B cell (primary cell): ENCODE data around the gene STXBP4. TPM values are rescaled to one million over a fixed set of nuclear protein-coding genes. Genes with fewer than 3 reads are reported as not detected.

Experiments used
- ATAC-seq: fragments of 200-7000 bp; cut with Tn5 transposase; one replicate; pipeline ENCODE4 v1.10.0; 2021; ENCODE audit warnings: low read depth, mild to moderate bottlenecking, moderate number of reproducible peaks, moderate library complexity
- CTCF ChIA-PET: fragments of 350-600 bp; sonication (Branson Sonifier 250); formaldehyde crosslinking; loops from one replicate; lab custom pipeline; 2021; ENCODE audit warnings: antibody characterized with exemption, inconsistent platforms; lab: Charles Lee
- POLR2A ChIA-PET: fragments of 350-600 bp; sonication (Branson Sonifier 250); formaldehyde crosslinking; loops from one replicate; lab custom pipeline; 2021; ENCODE audit warnings: antibody characterized with exemption; lab: Charles Lee
- DNase-seq: peaks from one replicate; pipeline ENCODE4 v3.0.0; 2013
- H2AFZ ChIP-seq: 2 replicates; pipeline ENCODE4 v1.6.1; 2012; ENCODE audit warnings: mild to moderate bottlenecking, low read depth, low read length; ENCODE audit not compliant: insufficient read depth, poor library complexity, severe bottlenecking
- H3K27ac ChIP-seq, 2 donors: 1 replicate in 1 of 2; 2 replicates in 1 of 2; pipeline ENCODE4 v1.5.1; 2012 to 2013; ENCODE audit warnings: low read length in 2 of 2, mild to moderate bottlenecking in 2 of 2, moderate library complexity in 1 of 2
- H3K27me3 ChIP-seq, 4 experiments: fragments of 200-600 bp in 1 of 4; sonication (generic) in 1 of 4; replicated peaks in 1 of 4; 1 replicate in 2 of 4; 2 replicates in 2 of 4; pipeline versions ENCODE4 v1.6.1 to v1.7.0; 2013 to 2016; ENCODE audit warnings: low read length in 3 of 4, mild to moderate bottlenecking in 2 of 4, mixed read lengths in 1 of 4, moderate library complexity in 1 of 4; ENCODE audit not compliant: insufficient read depth in 4 of 4, control insufficient read depth in 3 of 4; ENCODE audit errors: control extremely low read depth in 1 of 4
- H3K36me3 ChIP-seq, 2 experiments: replicated peaks in 1 of 2; 1 replicate in 1 of 2; 2 replicates in 1 of 2; pipeline versions ENCODE4 v1.6.1 to v1.7.1; 2013; ENCODE audit warnings: low read length in 1 of 2; ENCODE audit not compliant: insufficient read depth in 2 of 2, control insufficient read depth in 1 of 2; ENCODE audit errors: control extremely low read depth in 1 of 2, extremely low read depth in 1 of 2
- H3K4me1 ChIP-seq, 2 donors: fragments of 200-600 bp in 1 of 2; sonication (generic) in 1 of 2; 1 replicate in 1 of 2; 2 replicates in 1 of 2; pipeline versions ENCODE4 v1.5.1 to v1.6.1; 2013 to 2017; ENCODE audit warnings: low read length in 2 of 2; ENCODE audit not compliant: control insufficient read depth in 2 of 2, insufficient read depth in 2 of 2
- H3K4me2 ChIP-seq: replicated peaks from 2 replicates; pipeline ENCODE3; 2012; ENCODE audit warnings: mild to moderate bottlenecking, low read depth, low read length; ENCODE audit not compliant: poor library complexity, severe bottlenecking
- H3K4me3 ChIP-seq, 5 experiments: fragments of 200-600 bp in 1 of 5; sonication (generic) in 1 of 5; 1 replicate in 3 of 5; 2 replicates in 2 of 5; pipeline versions ENCODE4 v1.5.1 to v1.7.0; 2011 to 2016; ENCODE audit warnings: low read length in 4 of 5, mild to moderate bottlenecking in 4 of 5, low read depth in 2 of 5, control low read depth in 1 of 5, moderate library complexity in 1 of 5; ENCODE audit not compliant: insufficient read depth in 1 of 5; ENCODE audit errors: control extremely low read depth in 1 of 5, extremely low read depth in 1 of 5
- H3K79me2 ChIP-seq: fragments of 200-600 bp; sonication (generic); one replicate; pipeline ENCODE4 v1.6.0; 2016; ENCODE audit warnings: low read length; ENCODE audit not compliant: control insufficient read depth, insufficient read depth
- H3K9ac ChIP-seq: fragments of 200-600 bp; sonication (generic); 2 replicates; pipeline ENCODE4 v1.6.1; 2017; ENCODE audit warnings: mild to moderate bottlenecking, low read length, moderate library complexity
- H3K9me3 ChIP-seq, 3 donors: one replicate each; pipeline versions ENCODE4 v1.6.1 to v1.7.1; 2013; ENCODE audit warnings: low read length in 2 of 3; ENCODE audit not compliant: control insufficient read depth in 2 of 3, insufficient read depth in 1 of 3; ENCODE audit errors: control extremely low read depth in 1 of 3
- H4K20me1 ChIP-seq: 2 replicates; pipeline ENCODE4 v1.6.0; 2012; ENCODE audit warnings: mild to moderate bottlenecking, low read length; ENCODE audit not compliant: insufficient read depth, control insufficient read depth, poor library complexity, severe bottlenecking
- H3K27ac Mint-ChIP-seq: one replicate; pipeline ENCODE4 v1.8.0; 2021; ENCODE audit warnings: mixed read lengths
- H3K27me3 Mint-ChIP-seq: one replicate; pipeline ENCODE4 v1.8.0; 2021; ENCODE audit warnings: mixed read lengths
- H3K4me1 Mint-ChIP-seq: one replicate; pipeline ENCODE4 v1.8.0; 2021; ENCODE audit warnings: mixed read lengths
- H3K4me3 Mint-ChIP-seq: one replicate; pipeline ENCODE4 v1.8.0; 2021; ENCODE audit warnings: mixed read lengths
- H3K9me3 Mint-ChIP-seq: one replicate; pipeline ENCODE4 v1.8.0; 2022; ENCODE audit warnings: mixed read lengths; ENCODE audit not compliant: insufficient read depth
- EZH2 ChIP-seq: IDR thresholded peaks from 2 replicates; pipeline ENCODE4 v1.6.1; 2012; ENCODE audit warnings: borderline replicate concordance, low read depth, mild to moderate bottlenecking, moderate library complexity, low read length; ENCODE audit not compliant: insufficient read depth, poor library complexity, severe bottlenecking
- WGBS: methylation state at CpG from one replicate; pipeline ENCODE4 v1.1.5; 2013; ENCODE audit warnings: missing lambda C conversion rate; ENCODE audit not compliant: insufficient coverage; 5-methylcytosine and 5-hydroxymethylcytosine counted together
- intact Hi-C: fragments of 100-400 bp; cut with micrococcal nuclease; formaldehyde crosslinking; loops from one replicate; pipeline ENCODE4 v1.10.0; 2022
- polyA plus RNA-seq: library from polyadenylated mRNA; depleted of rRNA; stranded (reverse); fragments of >200 nt; gene quantifications from 2 replicates; pipeline ENCODE4 v1.2.3, GENCODE V29; 2012
- total RNA-seq, 2 donors: library from RNA; stranded (reverse); fragments of 120-200 nt in 1 of 2; gene quantifications; 1 replicate in 1 of 2; 2 replicates in 1 of 2; pipeline versions ENCODE4 v1.2.3 to v1.2.4, GENCODE V29; 2013 to 2022
- TF ChIP-seq, protein P1 (sequence below): fragments of 200-600 bp; IDR thresholded peaks from one replicate; pipeline ENCODE4 v1.8.0; 2022; ENCODE audit warnings: antibody characterized with exemption, mild to moderate bottlenecking

Gene STXBP4
- total and polyA plus RNA-seq, 2 donors (not counting 1 experiment from before 2014, with no cell fraction given), result 1.2 to 11.4 TPM

DNA sequence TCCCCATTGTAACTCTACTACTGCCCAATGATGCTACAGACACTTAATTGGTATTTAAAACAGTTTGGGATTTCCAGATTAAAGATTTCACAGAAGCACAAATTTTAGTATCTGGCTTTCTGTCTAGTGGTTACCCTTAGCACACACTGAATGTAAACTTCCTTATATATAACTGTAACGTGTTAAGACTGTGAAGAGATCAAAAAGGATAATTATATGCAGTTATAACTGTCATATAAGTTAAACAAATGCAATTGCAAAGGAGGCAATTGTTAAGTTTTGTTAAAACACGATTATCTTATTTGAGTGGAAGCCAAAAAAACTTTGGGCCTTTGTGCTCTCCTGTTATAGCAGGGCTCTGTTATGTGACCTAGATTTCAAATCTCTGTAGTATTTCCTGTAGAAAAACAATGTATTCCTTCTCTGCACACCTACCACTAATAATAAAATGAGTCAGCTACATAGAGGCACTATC lies 147.9 kb downstream of the STXBP4 start:
- Histone ChIP-seq H4K20me1 (no peaks in the 10 kb centered on the region), H3K27me3 (no peaks in the 10 kb centered on the region), H3K4me2 (no peak overlapping the region), H3K27ac (no peak overlapping the region), H3K79me2 (no peaks in the 10 kb centered on the region), H3K4me3 (no peak overlapping the region), H3K9ac (no peak overlapping the region), H3K9me3 (no peaks in the 10 kb centered on the region), H2AFZ (no peak overlapping the region), H3K4me1 (no peaks in the 10 kb centered on the region), H3K36me3 (no peaks in the 10 kb centered on the region)
- no peak for DNase-seq
- no peak for ATAC-seq
- intact Hi-C loops, result no loop called here
- CTCF ChIA-PET, result no interaction called here
- Mint-ChIP-seq H3K4me3 (no peak overlapping the region), H3K4me1 (no peaks in the 10 kb centered on the region), H3K27ac (no peak overlapping the region), H3K9me3 (no peaks in the 10 kb centered on the region), H3K27me3 (no peaks in the 10 kb centered on the region)
- POLR2A ChIA-PET, result no interaction called here
- TF ChIP-seq, protein P1, sequence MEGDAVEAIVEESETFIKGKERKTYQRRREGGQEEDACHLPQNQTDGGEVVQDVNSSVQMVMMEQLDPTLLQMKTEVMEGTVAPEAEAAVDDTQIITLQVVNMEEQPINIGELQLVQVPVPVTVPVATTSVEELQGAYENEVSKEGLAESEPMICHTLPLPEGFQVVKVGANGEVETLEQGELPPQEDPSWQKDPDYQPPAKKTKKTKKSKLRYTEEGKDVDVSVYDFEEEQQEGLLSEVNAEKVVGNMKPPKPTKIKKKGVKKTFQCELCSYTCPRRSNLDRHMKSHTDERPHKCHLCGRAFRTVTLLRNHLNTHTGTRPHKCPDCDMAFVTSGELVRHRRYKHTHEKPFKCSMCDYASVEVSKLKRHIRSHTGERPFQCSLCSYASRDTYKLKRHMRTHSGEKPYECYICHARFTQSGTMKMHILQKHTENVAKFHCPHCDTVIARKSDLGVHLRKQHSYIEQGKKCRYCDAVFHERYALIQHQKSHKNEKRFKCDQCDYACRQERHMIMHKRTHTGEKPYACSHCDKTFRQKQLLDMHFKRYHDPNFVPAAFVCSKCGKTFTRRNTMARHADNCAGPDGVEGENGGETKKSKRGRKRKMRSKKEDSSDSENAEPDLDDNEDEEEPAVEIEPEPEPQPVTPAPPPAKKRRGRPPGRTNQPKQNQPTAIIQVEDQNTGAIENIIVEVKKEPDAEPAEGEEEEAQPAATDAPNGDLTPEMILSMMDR, result no peak
- WGBS, result no CpG with 5 or more reads among the region's 2 CpGs

DNA sequence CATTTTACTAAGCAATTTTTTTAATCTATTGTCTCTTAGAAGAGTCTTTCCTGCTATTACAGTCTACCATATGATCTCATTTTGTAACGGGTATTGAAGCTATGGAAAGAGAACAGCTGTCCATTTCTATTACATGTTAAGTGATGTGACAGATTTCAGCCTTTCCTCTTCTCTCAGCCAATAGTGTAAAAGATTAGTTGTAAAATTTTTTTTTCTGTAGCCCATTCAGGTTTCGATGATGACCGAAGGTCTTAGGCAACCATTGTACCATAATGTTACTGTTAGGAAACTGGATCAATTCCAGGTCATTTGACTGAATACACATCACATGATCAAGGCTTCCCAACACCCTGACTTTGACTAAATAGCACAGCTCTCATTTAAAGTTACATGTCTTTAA lies 148.6 kb downstream of the STXBP4 start:
- Histone ChIP-seq H3K27ac (no peak overlapping the region), H3K9me3 (no peaks in the 10 kb centered on the region), H4K20me1 (no peaks in the 10 kb centered on the region), H3K9ac (no peak overlapping the region), H2AFZ (no peak overlapping the region), H3K36me3 (no peaks in the 10 kb centered on the region), H3K27me3 (no peaks in the 10 kb centered on the region), H3K79me2 (no peaks in the 10 kb centered on the region), H3K4me2 (no peak overlapping the region), H3K4me3 (no peak overlapping the region), H3K4me1 (no peaks in the 10 kb centered on the region)
- no peaks in the 10 kb centered on the region for H3K9me3 Mint-ChIP-seq
- H3K27me3 Mint-ChIP-seq, result no peaks in the 10 kb centered on the region
- TF ChIP-seq, protein P1, result no peak
- no peak for TF ChIP-seq EZH2
- ChIA-PET CTCF (no interaction called here), POLR2A (no interaction called here)
- intact Hi-C loops, result no loop called here
- H3K4me3 Mint-ChIP-seq, result no peak overlapping the region
- DNase-seq, result no peak
- no peaks in the 10 kb centered on the region for H3K4me1 Mint-ChIP-seq
- no peak for ATAC-seq
- WGBS, result 100% methylated on average over 1 of the region's 3 CpGs
- no peak overlapping the region for H3K27ac Mint-ChIP-seq
